ENCODE measurements around the gene ASTN2.

DNA sequence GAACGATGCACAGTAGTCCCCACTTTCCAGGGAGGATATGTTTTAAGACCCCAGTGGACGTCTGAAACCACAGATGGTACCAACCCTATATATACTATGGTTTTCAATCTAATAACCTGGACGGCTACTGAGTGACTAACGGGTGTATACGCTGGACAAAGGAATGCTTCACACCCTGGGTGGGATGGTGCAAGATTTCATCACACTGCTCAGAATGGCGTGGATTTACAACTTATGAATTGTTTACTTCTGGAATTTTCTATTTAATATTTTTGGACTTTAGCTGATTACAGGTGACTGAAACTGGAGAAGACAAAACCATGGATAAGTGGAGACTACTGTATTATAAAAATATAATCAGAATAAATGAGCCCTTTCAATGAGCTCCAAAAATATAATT is 875.3 kb downstream of the ASTN2 start:
- TF ChIP-seq POLR2AphosphoS5 (IDR thresholded peaks at IDR 0.05) (no peak), POLR2A (IDR thresholded peaks at IDR 0.05) (no peak)
- TF ChIP-seq, protein P1, sequence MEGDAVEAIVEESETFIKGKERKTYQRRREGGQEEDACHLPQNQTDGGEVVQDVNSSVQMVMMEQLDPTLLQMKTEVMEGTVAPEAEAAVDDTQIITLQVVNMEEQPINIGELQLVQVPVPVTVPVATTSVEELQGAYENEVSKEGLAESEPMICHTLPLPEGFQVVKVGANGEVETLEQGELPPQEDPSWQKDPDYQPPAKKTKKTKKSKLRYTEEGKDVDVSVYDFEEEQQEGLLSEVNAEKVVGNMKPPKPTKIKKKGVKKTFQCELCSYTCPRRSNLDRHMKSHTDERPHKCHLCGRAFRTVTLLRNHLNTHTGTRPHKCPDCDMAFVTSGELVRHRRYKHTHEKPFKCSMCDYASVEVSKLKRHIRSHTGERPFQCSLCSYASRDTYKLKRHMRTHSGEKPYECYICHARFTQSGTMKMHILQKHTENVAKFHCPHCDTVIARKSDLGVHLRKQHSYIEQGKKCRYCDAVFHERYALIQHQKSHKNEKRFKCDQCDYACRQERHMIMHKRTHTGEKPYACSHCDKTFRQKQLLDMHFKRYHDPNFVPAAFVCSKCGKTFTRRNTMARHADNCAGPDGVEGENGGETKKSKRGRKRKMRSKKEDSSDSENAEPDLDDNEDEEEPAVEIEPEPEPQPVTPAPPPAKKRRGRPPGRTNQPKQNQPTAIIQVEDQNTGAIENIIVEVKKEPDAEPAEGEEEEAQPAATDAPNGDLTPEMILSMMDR (IDR thresholded peaks at IDR 0.05): no peak

Data from sigmoid colon (tissue), 4 donors.